OCI-M1 (cell line): ENCODE measurements around the gene TNXB.
A peak's percentile ranks its signal among the peaks of the same experiment; 100 is the strongest.
"Not testable (repeated sequence)": the region's sequence is repeated elsewhere in the genome, so short reads cannot be mapped to it uniquely, and the experiment has no call there.

Source experiments
- DNase-seq: peaks from one replicate; lab custom pipeline; 2025; lab: John Stamatoyannopoulos, UW

TNXB gene

DNA sequence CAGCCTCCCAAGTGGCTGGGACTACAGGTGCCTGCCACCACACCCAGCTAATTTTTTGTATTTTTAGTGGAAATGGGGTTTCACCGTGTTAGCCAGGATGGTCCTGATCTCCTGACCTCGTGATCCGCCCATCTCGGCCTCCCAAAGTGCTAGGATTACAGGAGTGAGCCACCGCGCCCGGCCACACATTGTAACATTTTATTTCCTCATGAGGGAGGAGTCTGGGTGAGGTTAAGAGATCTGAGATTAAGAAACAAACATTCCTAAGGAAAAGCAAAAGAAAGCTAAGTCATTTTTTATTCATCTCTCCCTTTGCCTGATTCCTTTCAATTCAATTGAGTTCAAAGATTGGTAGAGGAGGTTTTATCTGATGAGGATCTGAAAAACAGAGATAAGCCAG, 35.1 kb upstream of the TNXB start:
- not testable (repeated sequence) for DNase-seq

DNA sequence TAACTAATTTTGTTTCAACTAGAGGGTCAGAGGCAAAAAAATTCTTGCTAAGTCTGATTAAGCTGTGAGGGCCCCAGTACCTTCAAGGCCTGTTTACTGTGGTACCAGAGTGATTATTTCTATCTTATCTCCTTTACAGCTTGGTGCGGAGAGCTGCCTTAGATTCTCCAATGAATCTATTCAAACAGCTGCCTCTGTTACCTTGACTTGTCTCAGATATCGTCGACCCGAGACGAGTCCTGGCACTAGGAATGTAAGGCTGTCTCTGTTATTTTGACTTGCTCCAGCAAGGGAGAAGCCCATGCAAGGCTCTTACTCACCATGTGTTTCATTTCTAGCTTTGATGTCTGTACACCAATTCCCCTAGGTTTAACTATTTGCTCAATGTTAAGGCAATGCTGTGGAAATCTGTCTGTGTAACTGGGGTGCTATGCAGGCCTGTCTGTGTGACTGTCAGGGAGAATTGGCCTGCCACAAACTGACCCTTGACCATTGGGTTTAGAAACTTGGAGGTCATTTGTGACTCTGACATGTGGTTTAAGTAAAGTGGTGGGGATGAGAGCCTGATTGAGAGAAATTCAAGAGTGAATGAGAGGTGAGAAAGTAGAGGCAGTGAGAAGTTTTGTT, 31.4 kb upstream of the TNXB start:
- no peak for DNase-seq

DNA sequence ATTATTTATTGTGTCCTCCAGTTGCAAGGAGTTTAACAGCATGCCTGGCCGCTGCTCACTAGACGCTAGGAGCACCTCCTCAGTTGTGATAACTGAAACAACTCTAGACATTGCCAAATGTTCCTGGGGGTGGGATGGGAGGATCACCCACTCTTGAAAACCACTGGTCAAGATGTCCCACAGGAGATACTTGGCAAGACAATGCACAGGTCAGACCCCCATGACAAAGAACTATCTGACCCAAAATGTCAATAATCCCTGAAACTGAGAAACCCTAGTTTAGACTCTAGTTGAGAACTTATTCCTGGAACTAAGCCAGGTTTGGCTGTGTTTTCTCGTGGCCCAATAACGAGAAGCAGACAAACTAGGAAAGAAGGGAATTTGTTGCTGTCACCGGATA, 30.5 kb upstream of the TNXB start:
- DNase-seq: no peak

DNA sequence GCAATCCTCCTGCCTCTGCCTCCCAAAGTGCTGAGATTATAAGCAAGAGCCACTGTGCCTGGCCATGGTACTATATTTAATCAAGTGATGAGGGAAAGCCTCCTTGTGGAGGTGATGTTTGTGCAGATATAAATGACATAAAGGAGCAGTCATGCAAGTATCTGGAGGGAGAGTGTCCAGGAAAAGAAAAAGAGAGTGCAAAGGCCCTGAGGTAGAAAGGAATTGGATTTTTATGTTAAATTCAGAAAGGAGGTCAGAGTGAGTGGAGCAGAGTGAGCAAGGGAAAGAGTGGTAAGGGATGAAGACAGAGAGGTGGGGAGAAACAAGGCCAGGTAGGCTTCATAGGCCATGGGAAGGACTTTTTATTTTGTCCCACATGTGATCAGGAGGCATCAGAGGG, 28.3 kb upstream of the TNXB start:
- DNase-seq: no peak

DNA sequence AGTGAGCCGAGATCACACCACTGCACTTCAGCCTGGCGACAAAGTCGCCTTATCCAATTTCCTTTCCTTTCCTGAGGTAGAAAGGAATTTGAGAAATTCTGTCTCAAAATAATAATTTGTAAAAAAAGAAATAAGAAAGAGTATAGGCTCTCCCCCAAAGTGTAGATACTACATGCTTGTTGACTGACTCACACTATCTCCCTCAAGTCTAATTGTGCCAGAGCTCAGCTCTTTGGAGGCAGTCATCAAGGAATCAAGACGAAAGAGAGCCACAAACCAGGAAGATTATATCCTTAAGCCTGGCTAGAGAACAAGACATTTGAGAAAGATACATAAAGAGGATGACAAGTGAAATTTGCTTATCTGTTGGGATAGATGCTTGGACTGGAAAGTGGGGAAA, 24.6 kb upstream of the TNXB start:
- no peak for DNase-seq

DNA sequence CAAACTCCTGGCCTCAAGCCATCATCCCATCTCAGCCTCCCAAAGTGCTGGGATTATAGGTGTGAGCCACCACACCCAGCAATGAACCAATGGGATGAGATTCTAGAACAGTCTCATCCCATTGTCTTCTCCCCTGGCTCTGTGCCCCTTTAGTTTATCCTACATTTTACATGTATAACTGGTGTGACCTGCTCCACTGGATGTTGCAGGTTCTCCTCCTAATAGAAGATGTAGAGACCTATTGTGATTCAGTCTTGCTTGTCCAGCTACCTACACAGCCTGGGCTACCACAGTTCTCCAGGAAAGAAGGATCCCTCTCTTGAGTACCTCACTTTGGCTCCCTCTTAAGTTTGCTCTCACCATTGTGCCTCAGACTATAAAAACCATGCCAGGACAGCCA, 23.0 kb upstream of the TNXB start:
- no peak for DNase-seq

DNA sequence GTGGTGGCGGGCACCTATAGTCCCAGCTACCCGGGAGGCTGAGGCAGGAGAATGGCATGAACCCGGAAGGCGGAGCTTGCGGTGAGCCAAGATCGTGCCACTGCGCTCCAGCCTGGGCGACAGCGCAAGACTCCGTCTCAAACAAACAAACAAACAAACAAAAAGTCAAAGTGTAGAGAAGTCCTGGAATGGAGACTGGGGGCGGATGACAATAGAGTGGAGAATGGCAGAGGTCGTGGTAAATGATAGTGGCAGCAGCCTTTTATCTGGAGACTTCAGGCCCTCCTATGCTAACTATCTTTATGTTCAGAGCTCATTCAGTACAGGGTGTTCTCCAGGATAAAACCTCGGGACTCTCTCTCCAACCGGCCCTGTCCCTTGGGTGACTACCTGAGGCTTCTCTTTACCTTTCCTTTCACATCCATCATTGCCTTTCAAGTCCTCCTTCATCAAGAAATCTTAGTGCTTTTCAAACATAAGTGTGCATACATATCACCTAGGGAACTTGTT, 22.4 kb upstream of the TNXB start:
- peak; percentile 80 for DNase-seq

DNA sequence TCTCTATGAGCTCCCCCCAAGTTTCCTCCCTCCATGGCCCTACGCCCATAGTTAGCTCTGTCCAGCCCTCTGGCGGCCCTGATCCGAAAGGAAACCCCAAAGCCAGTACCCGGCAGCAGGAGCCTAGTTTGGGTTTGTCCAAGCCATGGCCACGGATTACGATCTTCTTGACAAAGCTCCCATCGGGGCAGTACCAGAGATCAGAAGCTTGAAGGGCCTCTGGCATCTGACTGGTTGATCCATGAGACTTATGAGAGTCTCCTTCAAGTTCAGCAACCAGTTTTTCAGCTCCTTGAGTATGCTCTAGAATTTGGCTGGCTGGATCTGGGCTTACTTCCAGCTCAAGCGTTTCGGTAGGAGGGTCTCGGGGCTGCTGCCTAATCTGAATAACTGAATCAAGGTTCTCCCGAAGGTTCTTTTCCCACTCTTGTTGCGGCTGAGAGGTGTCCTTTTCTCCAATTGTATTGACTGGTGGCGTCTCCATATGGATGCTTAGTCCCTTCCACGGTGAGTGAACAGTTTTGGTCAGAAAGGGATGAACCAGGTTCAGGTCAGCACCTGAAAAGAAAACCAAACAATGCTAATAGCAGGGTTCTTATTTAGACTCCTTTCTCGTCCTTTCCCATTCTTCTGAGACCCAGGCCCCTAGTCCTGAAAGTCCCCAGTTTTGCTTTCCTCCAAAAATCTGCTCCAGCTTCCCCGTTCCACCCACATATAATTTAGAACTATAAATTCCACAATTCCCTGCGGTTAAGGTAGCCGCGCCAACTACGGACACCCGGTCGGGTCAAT, 20.4 kb upstream of the TNXB start:
- peak; percentile 61 for DNase-seq

DNA sequence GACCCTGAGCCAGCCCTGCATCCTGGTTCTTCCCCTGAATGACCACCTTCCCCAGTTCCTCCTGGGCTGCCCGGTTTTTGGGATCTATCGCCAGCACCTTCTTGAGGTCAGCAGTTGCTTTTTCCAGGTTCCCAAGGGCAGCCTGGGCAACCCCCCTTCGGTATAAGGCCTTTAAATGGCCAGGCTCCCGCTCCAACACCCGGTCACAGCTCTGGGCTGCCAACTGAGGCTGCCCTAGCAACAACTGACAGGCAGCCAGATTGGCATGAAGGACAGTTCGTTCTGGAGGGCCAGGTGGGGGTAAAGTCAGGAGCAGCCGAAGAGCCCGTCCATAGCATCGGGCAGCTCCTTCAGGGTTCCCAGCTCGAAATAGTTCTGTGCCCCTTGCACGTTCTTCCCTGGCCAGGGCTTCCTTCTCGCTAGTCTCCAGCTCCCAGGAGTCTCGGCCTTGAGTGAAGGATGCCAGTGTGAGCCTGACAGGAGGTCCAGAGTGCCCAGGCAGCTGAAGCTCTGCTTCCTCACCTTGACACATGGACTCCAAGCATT, 19.7 kb upstream of the TNXB start:
- no peak for DNase-seq

DNA sequence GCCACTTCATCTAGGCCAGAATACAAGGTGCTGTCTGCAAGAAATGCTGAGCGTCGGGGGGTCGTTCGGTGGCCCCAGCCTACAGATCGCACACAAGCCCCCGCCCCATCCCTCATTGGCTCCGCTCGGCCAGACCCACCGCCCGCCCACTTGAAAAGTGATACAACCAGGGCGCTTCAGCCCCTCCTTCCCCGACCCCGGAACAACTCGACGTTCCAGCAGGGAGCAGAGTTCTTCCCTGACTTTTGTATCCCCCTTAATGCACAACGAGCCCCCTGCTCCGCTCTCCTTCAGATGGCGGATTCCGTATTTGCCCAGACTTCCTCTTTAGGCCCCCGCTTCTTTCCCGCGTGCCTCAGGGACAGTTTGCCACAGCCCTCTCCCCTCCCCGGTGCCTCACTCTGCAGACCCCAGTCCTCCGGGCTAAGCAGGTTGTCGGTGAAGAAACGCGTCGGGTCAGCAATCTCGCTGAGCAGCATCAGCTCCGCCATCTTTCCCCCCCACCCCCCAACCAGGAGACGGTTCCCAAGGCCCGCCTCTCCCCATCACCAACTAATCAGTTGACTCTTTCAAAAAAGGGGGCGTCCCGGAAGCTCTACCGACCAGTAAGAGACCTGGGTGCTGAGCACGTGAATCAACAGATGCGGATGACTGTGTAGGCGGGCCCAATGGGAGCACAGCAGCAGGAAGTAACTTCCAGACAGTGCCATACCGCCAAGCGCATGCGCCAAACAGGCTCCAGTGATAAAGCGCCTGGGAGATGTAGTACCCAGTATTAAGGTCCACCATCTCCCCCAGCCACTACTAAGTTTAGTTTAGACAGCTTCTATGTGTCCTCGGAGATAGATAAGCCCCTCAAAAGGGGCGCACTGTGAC, 18.8 kb upstream of the TNXB start, which contains the start of gene ATF6B:
Gene ATF6B (minus strand): TSS at position 530 of the 876 bp plus-strand sequence. CDS start 39 bp downstream, at position 491.
- peak; percentile 100 for DNase-seq

DNA sequence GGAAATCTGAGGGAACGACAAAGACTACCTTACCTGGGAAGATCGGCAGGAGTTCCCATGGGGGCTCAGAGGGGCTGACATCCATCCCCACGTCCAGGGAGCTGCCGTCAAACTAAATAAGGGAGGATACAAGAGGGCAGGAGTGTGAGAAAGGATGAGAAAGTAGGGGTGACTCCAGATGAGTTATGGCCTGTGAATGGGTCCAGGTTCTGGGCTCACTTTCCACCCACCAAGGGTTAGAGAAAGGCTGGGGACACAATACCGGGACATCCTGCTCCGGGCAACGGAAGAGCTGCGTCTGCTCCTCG, 18.2 kb upstream of the TNXB start:
- DNase-seq: no peak

DNA sequence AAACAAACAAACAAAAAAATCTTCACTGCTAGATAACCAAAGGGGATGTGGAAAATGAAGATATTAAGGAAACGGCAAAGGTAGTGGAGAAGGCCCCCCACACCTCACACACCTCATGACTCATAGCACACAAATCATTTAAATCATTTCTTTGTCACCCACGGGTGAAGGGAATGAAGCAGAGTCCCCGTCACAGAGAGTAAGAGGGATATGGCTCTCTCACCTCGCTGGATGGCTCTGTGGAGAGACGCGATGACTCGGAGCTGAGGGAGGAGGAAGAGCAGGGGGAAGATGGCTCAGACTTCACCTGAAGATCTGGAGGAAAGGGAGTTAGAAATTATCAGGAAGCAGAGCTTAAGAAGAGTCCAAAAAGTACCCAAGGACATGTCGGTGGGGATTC, 17.7 kb upstream of the TNXB start:
- no peak for DNase-seq

DNA sequence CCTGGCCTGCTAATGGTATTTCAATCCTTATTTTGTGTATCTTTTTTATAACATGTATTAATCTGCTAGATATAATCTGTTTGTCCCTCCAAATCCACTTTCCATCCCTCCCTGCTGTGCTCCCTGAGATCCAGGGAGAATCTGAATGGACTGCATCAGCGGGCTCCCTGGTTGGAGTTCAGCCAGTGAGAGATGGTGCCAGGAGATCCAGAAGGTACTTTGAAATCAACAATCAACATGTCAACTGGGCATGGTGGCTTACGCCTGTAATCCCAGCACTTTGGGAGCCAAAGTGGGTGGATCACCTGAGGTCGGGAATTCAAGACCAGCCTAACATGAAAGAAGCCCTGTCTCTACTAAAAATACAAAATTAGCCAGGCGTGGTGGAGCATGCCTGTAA, 14.5 kb upstream of the TNXB start:
- DNase-seq: no peak

DNA sequence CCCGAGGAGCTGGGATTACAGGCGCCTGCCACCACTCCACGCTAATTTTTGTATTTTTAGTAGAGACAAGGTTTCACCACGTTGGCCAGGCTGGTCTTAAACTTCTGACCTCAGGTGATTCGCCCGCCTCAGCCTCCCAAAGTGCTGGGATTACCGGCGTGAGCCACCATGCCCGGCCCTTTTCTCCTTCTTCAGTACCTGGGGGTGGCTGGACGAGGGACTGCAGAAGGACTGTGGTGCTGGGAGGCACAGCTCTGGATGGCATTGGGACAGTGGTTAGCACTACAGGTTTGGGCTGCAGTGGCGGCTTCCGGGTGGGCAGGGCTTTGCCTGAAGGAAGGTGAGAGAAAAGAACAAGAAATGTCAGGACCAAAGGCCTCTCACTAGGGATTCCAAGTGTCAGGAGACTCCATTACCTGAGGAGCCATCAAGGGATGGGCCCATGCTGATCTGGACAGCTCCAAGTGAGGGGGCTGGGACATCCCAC, 11.5 kb upstream of the TNXB start:
- DNase-seq: no peak

DNA sequence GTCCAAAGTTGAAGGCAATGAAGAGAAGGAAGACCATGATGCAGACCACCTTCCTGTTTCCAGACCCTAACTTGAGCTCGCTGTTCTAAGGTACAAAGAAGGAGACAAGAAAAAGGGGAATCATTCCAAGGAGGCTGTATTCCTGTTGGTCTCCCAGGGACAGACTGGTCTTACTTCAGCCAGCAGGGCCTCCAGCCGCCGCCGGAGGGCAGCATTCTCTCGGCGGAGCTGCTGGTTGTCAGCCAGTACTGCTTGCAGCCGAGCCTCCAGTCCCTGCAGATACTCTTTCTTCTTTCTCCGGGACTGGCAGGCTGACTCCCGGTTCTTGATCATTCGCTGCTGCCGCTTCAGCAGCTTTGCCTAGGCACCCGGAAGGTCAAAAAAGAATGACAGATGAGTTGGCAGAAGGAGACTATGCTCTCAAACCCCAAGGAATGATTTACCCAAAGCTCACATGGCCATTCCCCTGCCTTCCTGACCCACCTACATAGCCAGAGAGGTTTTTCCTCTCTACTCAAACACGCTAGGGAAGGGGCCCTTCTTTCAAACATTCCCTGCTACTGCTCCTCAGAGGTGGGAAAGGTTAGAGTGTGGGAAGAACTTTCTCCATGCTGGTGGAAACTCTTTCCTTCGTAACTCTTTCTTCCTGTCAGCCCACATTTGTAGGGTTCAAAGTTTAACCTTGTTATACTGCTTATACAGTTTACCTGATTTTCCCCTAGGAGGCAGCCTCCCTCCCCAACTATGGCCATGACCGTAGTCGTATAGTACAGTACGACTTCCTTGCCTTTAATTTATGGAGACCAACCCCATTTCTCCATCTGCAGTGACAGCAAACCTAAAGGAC, 9.9 kb upstream of the TNXB start:
- peak; percentile 92 for DNase-seq

DNA sequence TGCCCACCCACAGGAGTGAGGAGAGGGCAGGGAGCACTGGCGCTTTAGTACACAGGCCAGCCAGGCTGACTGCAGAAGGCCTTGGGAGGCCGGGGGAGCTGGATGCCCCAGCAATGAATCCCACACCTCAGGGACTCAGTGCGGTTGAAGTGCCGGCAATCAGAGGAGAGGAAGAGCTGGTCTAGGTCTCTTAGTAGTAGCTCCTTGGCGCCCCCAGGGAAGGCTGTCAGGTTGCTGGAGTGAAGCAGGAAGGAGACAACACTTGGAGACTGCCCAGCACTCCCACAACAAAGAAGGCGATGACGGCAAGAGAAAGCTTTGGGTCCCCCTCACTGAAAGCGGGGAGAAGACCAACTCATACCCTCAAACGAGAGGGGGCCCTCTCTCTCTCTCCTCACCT, 8.3 kb upstream of the TNXB start:
- no peak for DNase-seq

DNA sequence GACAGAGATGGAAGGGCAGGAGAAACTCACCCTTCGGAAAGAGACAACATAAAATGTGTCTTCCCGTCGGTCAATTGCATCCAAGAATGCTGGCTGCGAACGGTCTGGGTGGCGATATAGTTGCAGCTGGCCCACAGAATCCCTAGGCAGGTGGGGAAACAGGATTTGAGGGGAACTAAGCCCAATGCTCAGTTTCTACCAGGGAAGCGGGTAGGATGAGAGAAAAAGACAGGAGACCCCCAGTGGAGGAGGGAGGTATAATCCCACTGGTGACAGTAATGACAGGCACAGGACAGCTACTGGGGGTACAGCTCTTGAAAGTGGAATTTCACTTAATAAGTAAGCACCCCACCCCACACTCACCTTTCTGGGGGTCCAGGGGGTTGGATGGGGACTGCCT, 7.5 kb upstream of the TNXB start:
- DNase-seq: peak; percentile 47

DNA sequence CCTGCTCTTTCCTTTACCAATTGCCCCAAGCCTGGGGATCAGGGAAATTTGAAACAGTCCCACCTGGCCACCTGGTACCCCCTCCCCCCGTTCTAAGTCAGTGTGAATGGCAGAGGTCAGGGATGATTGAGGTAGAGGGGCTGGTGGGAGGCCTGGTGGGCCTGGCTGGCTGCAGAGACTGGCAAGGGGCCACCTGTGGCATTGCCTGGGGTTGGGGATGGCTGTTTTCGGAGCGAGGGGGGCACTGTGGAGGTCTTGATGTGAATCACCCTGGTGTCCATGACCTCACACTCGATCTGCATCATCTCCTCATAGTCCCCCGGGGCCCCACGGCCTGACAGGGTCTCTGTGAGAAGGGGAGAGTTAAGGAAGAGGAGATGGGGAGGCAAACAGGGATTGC, 6.5 kb upstream of the TNXB start:
- no peak for DNase-seq

DNA sequence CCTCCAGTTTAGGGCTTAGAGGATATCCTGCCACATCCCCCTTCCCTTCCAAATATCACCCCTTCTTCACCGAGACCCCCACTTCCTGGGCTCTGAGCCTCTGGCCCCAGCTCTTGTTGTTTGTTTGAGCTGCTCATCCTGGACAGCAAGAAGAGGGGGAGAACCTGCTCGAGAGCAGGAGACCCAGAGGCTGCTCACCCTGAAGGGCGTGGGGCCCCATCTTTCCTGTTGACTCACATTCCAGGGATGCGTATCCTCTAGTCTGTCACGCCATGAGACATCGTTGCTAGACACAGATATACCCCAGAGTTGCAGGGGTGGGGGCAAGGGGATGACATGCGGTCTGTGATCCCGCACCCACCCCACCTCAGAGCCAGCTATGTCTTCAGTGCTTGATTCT, 5.7 kb upstream of the TNXB start:
- no peak for DNase-seq

DNA sequence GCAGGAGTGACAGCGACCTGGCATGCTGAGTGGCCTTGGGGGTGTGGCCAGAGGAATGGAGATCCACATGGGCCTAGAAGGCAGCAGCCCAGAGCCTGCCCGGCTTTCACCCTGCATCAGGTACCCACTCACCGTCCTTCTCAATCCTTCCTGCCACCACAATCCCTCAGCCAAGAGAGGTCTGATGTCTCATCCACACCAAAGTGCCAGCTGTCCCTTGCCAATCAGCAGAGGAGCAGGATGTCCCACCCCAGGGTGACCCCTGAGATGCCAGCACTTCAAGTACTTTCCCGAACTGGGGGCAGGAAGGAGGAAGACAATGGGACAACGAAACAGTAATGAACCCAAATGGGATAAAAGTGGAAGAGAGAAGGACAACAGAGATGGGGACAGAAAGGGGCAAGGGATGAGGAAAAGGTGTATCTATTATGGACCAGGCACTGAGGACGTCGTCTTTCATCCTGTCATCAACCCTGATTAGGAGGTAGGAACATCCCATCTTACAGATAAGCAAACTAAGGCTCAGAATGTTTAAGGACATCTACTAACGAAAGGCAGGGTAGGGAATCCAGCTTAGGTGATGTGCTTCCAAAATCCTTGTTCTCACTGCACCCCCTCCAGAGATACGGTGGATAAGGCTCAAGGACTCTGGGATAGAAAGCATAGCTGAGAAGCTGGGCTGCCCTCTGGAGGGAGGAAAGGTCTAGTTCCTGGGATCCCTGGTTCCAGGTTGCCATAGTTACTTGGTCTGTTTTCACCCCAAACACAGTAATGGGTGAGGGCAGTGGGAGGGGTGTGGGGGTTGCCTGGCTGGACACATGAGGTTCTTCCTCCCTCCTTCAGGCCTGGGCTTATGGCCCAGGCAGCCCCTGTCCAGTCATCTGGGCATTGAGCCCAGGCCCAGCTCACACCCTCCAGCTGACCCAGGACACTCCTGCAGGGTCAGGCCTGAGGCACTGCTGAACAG, 4.5 kb upstream of the TNXB start:
- DNase-seq: peak; percentile 37
